ENCODE measurements around the gene AEBP2.

GRCh38 chr12:19490908-19491307, 51.6 kb downstream of the AEBP2 start:
- TF ChIP-seq NPAS2 (CRISPR knock-in tag; IDR thresholded peaks at IDR 0.05; ENCODE audit: borderline replicate concordance) (no peak), YY1 (IDR thresholded peaks at IDR 0.05; ENCODE audit: insufficient read depth, insufficient replicate concordance, low read depth, low read length) (no peak), ELK4 (CRISPR knock-in tag; IDR thresholded peaks at IDR 0.05; ENCODE audit: borderline replicate concordance) (no peak), GABPB1 (CRISPR knock-in tag; IDR thresholded peaks at IDR 0.05) (no peak), ONECUT2 (CRISPR knock-in tag; IDR thresholded peaks at IDR 0.05) (no peak), TAF1 (CRISPR knock-in tag; IDR thresholded peaks at IDR 0.05) (no peak), FOSL2 (CRISPR knock-in tag; IDR thresholded peaks at IDR 0.05) (no peak), SP2 (CRISPR knock-in tag; IDR thresholded peaks at IDR 0.05) (no peak), SRSF1 (optimal IDR thresholded peaks at IDR 0.05; ENCODE audit: low read depth, low read length) (no peak), SMAD1 (CRISPR knock-in tag; IDR thresholded peaks at IDR 0.05; ENCODE audit: borderline replicate concordance, low read depth) (no peak), FOXA3 (CRISPR knock-in tag; IDR thresholded peaks at IDR 0.05) (no peak)
- TF ChIP-seq, protein P1, sequence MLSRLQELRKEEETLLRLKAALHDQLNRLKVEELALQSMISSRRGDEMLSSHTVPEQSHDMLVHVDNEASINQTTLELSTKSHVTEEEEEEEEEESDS (CRISPR knock-in tag; IDR thresholded peaks at IDR 0.05; ENCODE audit: borderline replicate concordance), result no peak
- TF ChIP-seq, protein P2, sequence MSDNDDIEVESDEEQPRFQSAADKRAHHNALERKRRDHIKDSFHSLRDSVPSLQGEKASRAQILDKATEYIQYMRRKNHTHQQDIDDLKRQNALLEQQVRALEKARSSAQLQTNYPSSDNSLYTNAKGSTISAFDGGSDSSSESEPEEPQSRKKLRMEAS (IDR thresholded peaks at IDR 0.05), result no peak
